ENCODE data around the gene HDGFL3.

- TF ChIP-seq CTCF (IDR thresholded peaks at IDR 0.05) (no peak), EP300 (IDR thresholded peaks at IDR 0.05) (no peak), POLR2A (IDR thresholded peaks at IDR 0.05) (no peak)
Measured at GRCh38 chr15:83113881-83114674, 93.5 kb downstream of the HDGFL3 start.

All from sigmoid colon (tissue), 4 donors.